Fibroblast of the aortic adventitia (primary cell): ENCODE measurements around the gene SORBS1. TPM values are rescaled to one million over a fixed set of nuclear protein-coding genes. Genes with fewer than 3 reads are reported as not detected.

Source experiments
- DNase-seq: peaks from one replicate; pipeline ENCODE4 v3.0.0-alpha.2; 2010; ENCODE audit warnings: low read depth
- H3K4me3 ChIP-seq: 2 replicates; pipeline ENCODE4 v1.5.1; 2011; ENCODE audit warnings: low read depth, mild to moderate bottlenecking, control low read depth, low read length, moderate library complexity
- CTCF ChIP-seq: IDR thresholded peaks from 2 replicates; pipeline ENCODE4 v1.5.1; 2011; ENCODE audit warnings: mild to moderate bottlenecking, low read length, control low read depth, inconsistent platforms; ENCODE audit not compliant: insufficient read depth
- total RNA-seq: library from RNA; depleted of rRNA; stranded (reverse); fragments of >200 nt; gene quantifications from 2 replicates; pipeline ENCODE4 v1.2.3, GENCODE V29; 2012; ENCODE audit warnings: low replicate concordance

SORBS1 gene
- total RNA-seq, 1 donor, result 0.36 TPM

DNA sequence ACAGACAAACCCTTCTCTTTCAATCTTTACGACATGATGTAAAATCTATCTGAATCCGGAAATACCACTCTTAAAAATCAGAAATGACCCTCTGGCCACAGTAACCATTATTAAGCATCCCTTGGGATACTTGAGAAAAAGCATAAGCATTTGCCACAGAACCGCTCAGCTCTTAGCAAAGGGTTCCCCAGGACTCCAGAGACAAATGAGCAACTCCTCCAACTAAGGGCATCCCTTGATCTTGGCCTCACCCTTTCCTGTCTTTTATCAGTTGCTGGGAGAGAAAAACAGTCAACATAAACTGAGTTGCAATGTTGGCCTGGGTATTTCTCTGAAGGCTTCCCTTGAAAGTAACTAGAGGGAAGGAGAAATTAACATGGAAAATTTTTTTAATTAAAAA, 273.9 kb downstream of the SORBS1 start:
- no peak for TF ChIP-seq CTCF

GRCh38 chr10:95286707-95287106, 274.5 kb downstream of the SORBS1 start:
- TF ChIP-seq CTCF, result no peak
- no peak for DNase-seq
- no peak overlapping the region for H3K4me3 ChIP-seq

More for the DNA sequence above, 273.9 kb downstream of the SORBS1 start:
- H3K4me3 ChIP-seq, result no peak overlapping the region
- no peak for DNase-seq

GRCh38 chr10:95285556-95285955, 275.6 kb downstream of the SORBS1 start:
- no peak for DNase-seq
- TF ChIP-seq CTCF, result no peak
- H3K4me3 ChIP-seq, result no peak overlapping the region

- no peak for TF ChIP-seq CTCF
- DNase-seq, result no peak
- no peak overlapping the region for H3K4me3 ChIP-seq
Observed at GRCh38 chr10:95284807-95285206, 276.4 kb downstream of the SORBS1 start.

DNA sequence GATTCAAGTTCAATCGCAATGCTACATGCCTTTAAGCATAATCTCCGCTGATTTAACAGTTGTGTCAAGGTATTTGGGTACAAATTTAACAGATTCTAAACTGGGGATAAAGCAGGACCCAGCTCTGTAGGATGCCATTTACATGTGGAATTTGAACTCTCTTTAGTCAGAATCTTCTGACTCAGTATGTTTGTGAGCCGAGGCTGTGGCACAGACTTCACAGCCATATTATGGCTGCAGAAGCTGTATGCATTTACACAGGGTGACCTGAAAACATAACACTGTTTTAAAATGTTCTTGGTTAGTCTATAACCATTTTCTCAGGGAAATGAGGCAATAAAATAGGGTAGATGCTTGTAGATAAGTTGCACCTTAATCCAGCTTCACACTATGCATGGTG, 279.1 kb downstream of the SORBS1 start:
- H3K4me3 ChIP-seq, result no peak overlapping the region
- no peak for DNase-seq
- no peak for TF ChIP-seq CTCF

GRCh38 chr10:95281206-95281605, 280.0 kb downstream of the SORBS1 start:
- no peak for TF ChIP-seq CTCF
- no peak overlapping the region for H3K4me3 ChIP-seq
- no peak for DNase-seq

DNA sequence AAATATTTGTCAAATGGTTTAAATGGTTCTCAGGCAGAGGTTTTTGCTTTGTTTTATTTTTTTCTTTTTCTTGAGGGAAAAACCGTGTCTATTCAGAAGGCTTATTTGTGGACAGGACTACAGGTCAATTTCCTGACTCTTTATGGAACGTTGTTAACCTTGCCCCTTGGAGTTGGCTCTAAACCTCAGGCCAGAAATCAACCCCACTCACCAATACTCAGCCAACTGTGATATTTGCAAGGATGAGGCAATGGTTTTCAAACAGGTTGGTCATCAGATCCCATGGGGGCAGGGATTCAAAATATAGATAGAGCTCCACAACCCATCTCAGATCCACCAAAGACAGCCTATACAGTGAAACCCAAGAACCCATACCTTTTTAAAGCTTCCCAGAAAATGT, 280.5 kb downstream of the SORBS1 start:
- H3K4me3 ChIP-seq, result no peak overlapping the region
- DNase-seq, result no peak
- TF ChIP-seq CTCF, result no peak
